Measurements from ENCODE around the gene FNDC5. TPM values are rescaled to one million over a fixed set of nuclear protein-coding genes. Genes with fewer than 3 reads are reported as not detected.
A peak's percentile ranks its signal among the peaks of the same experiment; 100 is the strongest.

FNDC5 gene
- total and polyA plus RNA-seq, 9 of the 15 experiments (the other 6 are each of a cell fraction or from before 2014, with no cell fraction given) = 0.06 to 2.1 (median 0.22) TPM

- TF ChIP-seq CHD7 (IDR thresholded peaks at IDR 0.05; ENCODE audit: low read depth, low read length) = no peak
- no peak for TF ChIP-seq SLC30A9 (CRISPR knock-in tag; IDR thresholded peaks at IDR 0.05)
- TF ChIP-seq REST (IDR thresholded peaks at IDR 0.05; ENCODE audit: borderline replicate concordance) = peak; percentile 100
- TF ChIP-seq REST (CRISPR knock-in tag; IDR thresholded peaks at IDR 0.05; ENCODE audit: low read depth) = peak; percentile 100
- no peak for TF ChIP-seq WHSC1 (IDR thresholded peaks at IDR 0.05; ENCODE audit: low read length)
- TF ChIP-seq FOXA3 (CRISPR knock-in tag; conservative IDR thresholded peaks at IDR 0.05 in 1 of 2, IDR thresholded peaks at IDR 0.05 in 1 of 2) = peak in 1 of 2 experiments; percentile 93; a peak in 2 of 4 replicates
- no peak for TF ChIP-seq ESRRB (CRISPR knock-in tag; IDR thresholded peaks at IDR 0.05; ENCODE audit: borderline replicate concordance)
Observed at GRCh38 chr1:32886004-32886827, 15.5 kb upstream of the FNDC5 start, which contains the start of gene HPCA (continued).

Measured in K562 (cell line).